Endothelial cell (in vitro differentiated cells): ENCODE results near the gene PPFIA3. TPM values are rescaled to one million over a fixed set of nuclear protein-coding genes. Genes with fewer than 3 reads are reported as not detected.
A peak's percentile ranks its signal among the peaks of the same experiment; 100 is the strongest.

Source experiments
- DNase-seq: peaks from one replicate; pipeline ENCODE4 v3.0.0; 2021; ENCODE audit warnings: low spot score
- H3K27ac Mint-ChIP-seq: one replicate; pipeline ENCODE4 v1.8.0; 2021; ENCODE audit warnings: mixed read lengths, inconsistent platforms; ENCODE audit not compliant: unreplicated experiment
- H3K27me3 Mint-ChIP-seq: one replicate; pipeline ENCODE4 v1.8.0; 2021; ENCODE audit warnings: mild to moderate bottlenecking, moderate library complexity, mixed read lengths, inconsistent platforms; ENCODE audit not compliant: unreplicated experiment
- H3K36me3 Mint-ChIP-seq: one replicate; pipeline ENCODE4 v1.8.0; 2021; ENCODE audit warnings: mild to moderate bottlenecking, low read depth, mixed read lengths, inconsistent platforms; ENCODE audit not compliant: unreplicated experiment
- H3K4me1 Mint-ChIP-seq: one replicate; pipeline ENCODE4 v1.8.0; 2021; ENCODE audit warnings: mild to moderate bottlenecking, mixed read lengths, inconsistent platforms; ENCODE audit not compliant: unreplicated experiment
- H3K4me3 Mint-ChIP-seq: one replicate; pipeline ENCODE4 v1.8.0; 2021; ENCODE audit warnings: mild to moderate bottlenecking, mixed read lengths, inconsistent platforms; ENCODE audit not compliant: unreplicated experiment
- H3K9me3 Mint-ChIP-seq: one replicate; pipeline ENCODE4 v1.8.0; 2021; ENCODE audit warnings: mixed read lengths, inconsistent platforms; ENCODE audit not compliant: unreplicated experiment
- CTCF ChIP-seq: fragments of 200-600 bp; sonication (generic); IDR thresholded peaks from one replicate; pipeline ENCODE4 v1.5.0; 2021; ENCODE audit warnings: antibody characterized with exemption; ENCODE audit not compliant: unreplicated experiment
- total RNA-seq: library from RNA; stranded (reverse); fragmentation: NEBNext Ultra II Directional; extraction: Animal tissue kit (Norgen Biotek cat#: 25700); gene quantifications from one replicate; pipeline ENCODE4 v1.2.1, GENCODE V29; 2021; ENCODE audit not compliant: unreplicated experiment

Gene PPFIA3
- total RNA-seq, 1 donor from 2014 or later = 19.7 TPM

GRCh38 chr19:49111218-49111998 lies 7.9 kb upstream of the PPFIA3 start:
- H3K27ac Mint-ChIP-seq = no peak overlapping the region
- peaks cover 11% of the 10 kb centered on the region for H3K27me3 Mint-ChIP-seq
- DNase-seq = no peak
- H3K36me3 Mint-ChIP-seq = peaks cover 31% of the 10 kb centered on the region
- H3K9me3 Mint-ChIP-seq = no peaks in the 10 kb centered on the region
- peaks cover 28% of the 10 kb centered on the region for H3K4me1 Mint-ChIP-seq
- H3K4me3 Mint-ChIP-seq = no peak overlapping the region
- no peak for TF ChIP-seq CTCF

GRCh38 chr19:49113762-49114629 lies 5.3 kb upstream of the PPFIA3 start, which contains the start of gene LIN7B:
TSS of gene LIN7B (plus strand) at chr19:49114370. CDS start at chr19:49114405, 35 bp downstream.
- Mint-ChIP-seq H3K4me3 (peak within 1 kb of the TSS; percentile 93), H3K27me3 (peaks cover 16% of the 10 kb centered on the region), H3K27ac (peak within 1 kb of the TSS; percentile 32), H3K9me3 (no peaks in the 10 kb centered on the region), H3K36me3 (peaks cover 16% of the 10 kb centered on the region), H3K4me1 (peaks cover 21% of the 10 kb centered on the region)
- DNase-seq = peak; percentile 87
- no peak for TF ChIP-seq CTCF

GRCh38 chr19:49114630-49115363 lies 4.5 kb upstream of the PPFIA3 start:
- no peaks in the 10 kb centered on the region for H3K9me3 Mint-ChIP-seq
- peaks cover 10% of the 10 kb centered on the region for H3K36me3 Mint-ChIP-seq
- H3K27me3 Mint-ChIP-seq = peaks cover 14% of the 10 kb centered on the region
- no peak for TF ChIP-seq CTCF
- DNase-seq = peak; percentile 56
- H3K4me3 Mint-ChIP-seq = peak overlapping the region; percentile 93
- no peak overlapping the region for H3K27ac Mint-ChIP-seq
- H3K4me1 Mint-ChIP-seq = peaks cover 13% of the 10 kb centered on the region

- no peak for TF ChIP-seq CTCF
- DNase-seq = no peak
- peaks cover 12% of the 10 kb centered on the region for H3K36me3 Mint-ChIP-seq
- H3K27me3 Mint-ChIP-seq = peaks cover 22% of the 10 kb centered on the region
- no peak overlapping the region for H3K27ac Mint-ChIP-seq
- no peaks in the 10 kb centered on the region for H3K9me3 Mint-ChIP-seq
- no peak overlapping the region for H3K4me3 Mint-ChIP-seq
- H3K4me1 Mint-ChIP-seq = peaks cover 19% of the 10 kb centered on the region
Measured at GRCh38 chr19:49116544-49116943, 2.8 kb upstream of the PPFIA3 start.
